HL-60 (cell line): ENCODE data around the gene TAF7L.

Experiments
- CTCF ChIP-seq: IDR thresholded peaks from one replicate; pipeline ENCODE4 v1.5.1; 2011; ENCODE audit warnings: low read length, control low read depth, inconsistent platforms; ENCODE audit not compliant: insufficient read depth
- SPI1 ChIP-seq: IDR thresholded peaks from 2 replicates; pipeline ENCODE4 v1.6.1; 2012; ENCODE audit warnings: low read depth, mild to moderate bottlenecking, borderline replicate concordance

- TF ChIP-seq CTCF (no peak), SPI1 (no peak)
Measured at GRCh38 chrX:101219116-101219863, 71.8 kb downstream of the TAF7L start, which contains the start of gene DRP2.
